Brain microvascular endothelial cell (primary cell): ENCODE results near the gene CCDC170.

Experiments used
- DNase-seq: peaks from one replicate; pipeline ENCODE4 v3.0.0-alpha.2; 2020
- H3K27ac ChIP-seq: fragments of 250-450 bp; sonication (Bioruptor Pico); 2 replicates; pipeline ENCODE4 v1.5.1; 2020; ENCODE audit warnings: mild to moderate bottlenecking, moderate library complexity
- H3K27me3 ChIP-seq: fragments of 250-450 bp; sonication (Bioruptor Pico); replicated peaks from 2 replicates; pipeline ENCODE4 v1.5.1; 2020; ENCODE audit warnings: mild to moderate bottlenecking
- H3K36me3 ChIP-seq: fragments of 250-450 bp; sonication (Bioruptor Pico); replicated peaks from 2 replicates; pipeline ENCODE4 v1.5.1; 2020; ENCODE audit warnings: mild to moderate bottlenecking
- H3K4me3 ChIP-seq: 2 replicates; pipeline ENCODE4 v1.5.1; 2011; ENCODE audit warnings: low read depth, mild to moderate bottlenecking, control low read depth, low read length, moderate library complexity
- CTCF ChIP-seq: IDR thresholded peaks from 2 replicates; pipeline ENCODE4 v1.5.1; 2011; ENCODE audit warnings: low read depth, mild to moderate bottlenecking, moderate library complexity, low read length, control low read depth, inconsistent platforms; ENCODE audit errors: missing control alignments
- in situ Hi-C: cut with HindIII; loops from 2 replicates; pipeline ENCODE4 v1.10.0; 2017; ENCODE audit warnings: low sequenced_read_pairs, low pct_ligation_motif_present

Gene CCDC170

GRCh38 chr6:151566557-151566956, 72.7 kb downstream of the CCDC170 start:
- H3K4me3 ChIP-seq = no peak overlapping the region
- TF ChIP-seq CTCF = no peak
- no peaks in the 10 kb centered on the region for H3K36me3 ChIP-seq
- no peaks in the 10 kb centered on the region for H3K27me3 ChIP-seq
- no peak for DNase-seq
- in situ Hi-C loops = no loop called here
- no peak overlapping the region for H3K27ac ChIP-seq

- Histone ChIP-seq H3K27ac (no peak overlapping the region), H3K27me3 (no peaks in the 10 kb centered on the region), H3K4me3 (no peak overlapping the region), H3K36me3 (no peaks in the 10 kb centered on the region)
- in situ Hi-C loops = no loop called here
- TF ChIP-seq CTCF = no peak
- DNase-seq = no peak
Measured at GRCh38 chr6:151576633-151577032, 82.8 kb downstream of the CCDC170 start.

- no peak for TF ChIP-seq CTCF
- H3K36me3 ChIP-seq = no peaks in the 10 kb centered on the region
- no peak for DNase-seq
- H3K27me3 ChIP-seq = no peaks in the 10 kb centered on the region
- H3K4me3 ChIP-seq = no peak overlapping the region
- in situ Hi-C loops = no loop called here
- no peak overlapping the region for H3K27ac ChIP-seq
Measured at GRCh38 chr6:151577257-151577656, 83.4 kb downstream of the CCDC170 start.

GRCh38 chr6:151585741-151586140, 91.9 kb downstream of the CCDC170 start:
- TF ChIP-seq CTCF = no peak
- in situ Hi-C loops = no loop called here
- Histone ChIP-seq H3K27me3 (no peaks in the 10 kb centered on the region), H3K4me3 (no peak overlapping the region), H3K36me3 (no peaks in the 10 kb centered on the region), H3K27ac (no peak overlapping the region)
- DNase-seq = no peak

- TF ChIP-seq CTCF = no peak
- no peak overlapping the region for H3K27ac ChIP-seq
- in situ Hi-C loops = no loop called here
- no peak overlapping the region for H3K4me3 ChIP-seq
- no peak for DNase-seq
- H3K36me3 ChIP-seq = no peaks in the 10 kb centered on the region
- no peaks in the 10 kb centered on the region for H3K27me3 ChIP-seq
Measured at GRCh38 chr6:151589667-151590066, 95.8 kb downstream of the CCDC170 start.

GRCh38 chr6:151590742-151591141, 96.9 kb downstream of the CCDC170 start:
- Histone ChIP-seq H3K36me3 (no peaks in the 10 kb centered on the region), H3K4me3 (no peak overlapping the region), H3K27me3 (no peaks in the 10 kb centered on the region), H3K27ac (no peak overlapping the region)
- TF ChIP-seq CTCF = no peak
- no peak for DNase-seq
- in situ Hi-C loops = no loop called here
